H1 (cell line): ENCODE data around the gene RMND5B. TPM values are rescaled to one million over a fixed set of nuclear protein-coding genes. Genes with fewer than 3 reads are reported as not detected.
A peak's percentile ranks its signal among the peaks of the same experiment; 100 is the strongest.

Source experiments
- CTCF ChIA-PET: fragments of 300-600 bp; sonication (Branson Sonifier 250); formaldehyde crosslinking; loops from one replicate; lab custom pipeline; 2021; ENCODE audit not compliant: partially characterized antibody; lab: Charles Lee
- POLR2A ChIA-PET: fragments of 300-600 bp; sonication (Branson Sonifier 250); formaldehyde crosslinking; loops from one replicate; lab custom pipeline; 2021; ENCODE audit warnings: inconsistent platforms; ENCODE audit not compliant: partially characterized antibody; lab: Charles Lee
- DNase-seq, 2 experiments: peaks; one replicate each; pipeline versions ENCODE4 v3.0.0 to v3.0.0-alpha.2; 2010 to 2022; ENCODE audit warnings: low spot score in 2 of 2, low read depth in 1 of 2, mixed read lengths in 1 of 2
- FAIRE-seq: peaks from 2 replicates; lab custom pipeline; 2011; peaks lifted over from hg19 to GRCh38; lab: Jason Lieb, UNC
- H2AFZ ChIP-seq: 2 replicates; pipeline ENCODE4 v1.8.1; 2012; ENCODE audit warnings: low read length, inconsistent platforms
- H2AK5ac ChIP-seq: 2 replicates; pipeline ENCODE4 v1.6.1; 2013; ENCODE audit warnings: low read depth, low read length
- H2BK120ac ChIP-seq: replicated peaks from 2 replicates; pipeline ENCODE3; 2013; ENCODE audit warnings: low read depth, low read length, inconsistent platforms
- H2BK12ac ChIP-seq: 2 replicates; pipeline ENCODE4 v1.6.1; 2013; ENCODE audit warnings: low read depth, low read length
- H2BK15ac ChIP-seq: 2 replicates; pipeline ENCODE4 v1.6.1; 2013; ENCODE audit warnings: low read length
- H2BK20ac ChIP-seq: 2 replicates; pipeline ENCODE4 v1.6.1; 2013; ENCODE audit warnings: low read length
- H2BK5ac ChIP-seq: 2 replicates; pipeline ENCODE4 v1.6.1; 2013; ENCODE audit warnings: low read depth, low read length
- H3K14ac ChIP-seq: 2 replicates; pipeline ENCODE4 v1.6.1; 2013; ENCODE audit warnings: inconsistent platforms; ENCODE audit not compliant: insufficient read length
- H3K18ac ChIP-seq: 2 replicates; pipeline ENCODE4 v1.6.1; 2013; ENCODE audit warnings: low read length; ENCODE audit errors: extremely low read depth
- H3K23ac ChIP-seq: 2 replicates; pipeline ENCODE4 v1.6.1; 2013; ENCODE audit warnings: inconsistent platforms; ENCODE audit not compliant: insufficient read length
- H3K23me2 ChIP-seq: 2 replicates; pipeline ENCODE4 v1.6.1; 2013; ENCODE audit warnings: low read depth, low read length
- H3K27ac ChIP-seq: 2 replicates; pipeline ENCODE4 v1.6.1; 2011; ENCODE audit warnings: low read depth, low read length, inconsistent platforms
- H3K27me3 ChIP-seq, 4 experiments: replicated peaks in 1 of 4; 1 replicate in 1 of 4; 2 replicates in 3 of 4; pipeline versions ENCODE4 v1.6.1 to v1.8.1; 2011 to 2013; ENCODE audit warnings: low read length in 3 of 4, mild to moderate bottlenecking in 3 of 4, inconsistent platforms in 2 of 4, mixed read lengths in 2 of 4, moderate library complexity in 1 of 4; ENCODE audit not compliant: control insufficient read depth in 3 of 4, insufficient read depth in 3 of 4; ENCODE audit errors: extremely low read depth in 1 of 4
- H3K36me3 ChIP-seq, 4 experiments: 2 replicates each; pipeline versions ENCODE4 v1.6.1 to v1.8.1; 2011 to 2013; ENCODE audit warnings: mild to moderate bottlenecking in 4 of 4, low read length in 3 of 4, moderate library complexity in 2 of 4, control low read depth in 1 of 4, inconsistent platforms in 1 of 4; ENCODE audit not compliant: insufficient read depth in 4 of 4, control insufficient read depth in 2 of 4
- H3K4ac ChIP-seq: replicated peaks from 2 replicates; pipeline ENCODE3; 2013; ENCODE audit warnings: low read length, low read depth, mixed read lengths, inconsistent platforms; ENCODE audit not compliant: insufficient read length
- H3K4me1 ChIP-seq, 4 experiments: replicated peaks in 1 of 4; 1 replicate in 1 of 4; 2 replicates in 3 of 4; pipeline versions ENCODE4 v1.6.1 to v1.8.1; 2011 to 2013; ENCODE audit warnings: low read length in 3 of 4, inconsistent platforms in 2 of 4, mixed read lengths in 1 of 4; ENCODE audit not compliant: insufficient read depth in 4 of 4, control insufficient read depth in 3 of 4
- H3K4me2 ChIP-seq, 2 experiments: 2 replicates each; pipeline versions ENCODE4 v1.6.1 to v1.8.1; 2011 to 2013; ENCODE audit warnings: low read depth in 2 of 2, low read length in 2 of 2, control low read depth in 1 of 2, inconsistent platforms in 1 of 2, mild to moderate bottlenecking in 1 of 2; ENCODE audit not compliant: insufficient read depth in 1 of 2
- H3K4me3 ChIP-seq, 4 experiments: fragments of 200-600, 300-600 bp in 1 of 4; sonication (generic), shearing (Covaris generic), sonication (Bioruptor Twin) in 1 of 4; 2 replicates each; pipeline versions ENCODE4 v1.5.1 to v1.8.1; 2011 to 2016; ENCODE audit warnings: low read length in 4 of 4, low read depth in 3 of 4, control low read depth in 2 of 4, inconsistent platforms in 2 of 4, mild to moderate bottlenecking in 2 of 4, mixed read lengths in 1 of 4, moderate library complexity in 1 of 4; ENCODE audit not compliant: insufficient read depth in 2 of 4; ENCODE audit errors: extremely low read depth in 1 of 4
- H3K56ac ChIP-seq: replicated peaks from 2 replicates; pipeline ENCODE3; 2013; ENCODE audit warnings: low read depth, mild to moderate bottlenecking, mixed read lengths, low read length, inconsistent platforms; ENCODE audit not compliant: insufficient read length
- H3K79me1 ChIP-seq: 2 replicates; pipeline ENCODE4 v1.6.1; 2013; ENCODE audit warnings: low read depth, low read length, control low read depth
- H3K79me2 ChIP-seq, 2 experiments: 2 replicates each; pipeline versions ENCODE4 v1.6.1 to v1.8.1; 2012 to 2013; ENCODE audit warnings: low read length in 2 of 2, mild to moderate bottlenecking in 2 of 2, inconsistent platforms in 1 of 2; ENCODE audit not compliant: insufficient read depth in 2 of 2, control insufficient read depth in 1 of 2
- H3K9ac ChIP-seq, 4 experiments: replicated peaks in 1 of 4; 1 replicate in 1 of 4; 2 replicates in 3 of 4; pipeline versions ENCODE4 v1.6.1 to v1.8.1; 2011 to 2013; ENCODE audit warnings: low read depth in 3 of 4, low read length in 3 of 4, control low read depth in 2 of 4, mild to moderate bottlenecking in 2 of 4, moderate library complexity in 2 of 4, inconsistent platforms in 1 of 4; ENCODE audit errors: extremely low read depth in 1 of 4
- H3K9me3 ChIP-seq, 2 experiments: 2 replicates each; pipeline versions ENCODE4 v1.6.1 to v1.8.1; 2012 to 2013; ENCODE audit warnings: mild to moderate bottlenecking in 2 of 2, moderate library complexity in 2 of 2, control low read depth in 1 of 2, inconsistent platforms in 1 of 2, low read depth in 1 of 2, low read length in 1 of 2, mixed read lengths in 1 of 2; ENCODE audit not compliant: insufficient read depth in 2 of 2
- H4K20me1 ChIP-seq, 2 experiments: replicated peaks in 1 of 2; 2 replicates each; pipeline versions ENCODE3 to v1.8.1; 2011 to 2013; ENCODE audit warnings: inconsistent platforms in 2 of 2, low read length in 2 of 2, mild to moderate bottlenecking in 1 of 2; ENCODE audit not compliant: insufficient read depth in 2 of 2, control insufficient read depth in 1 of 2
- H4K5ac ChIP-seq: 2 replicates; pipeline ENCODE4 v1.6.1; 2013; ENCODE audit warnings: low read length, low read depth, mixed read lengths, inconsistent platforms; ENCODE audit not compliant: insufficient read length
- H4K8ac ChIP-seq: 2 replicates; pipeline ENCODE4 v1.8.0; 2013; ENCODE audit warnings: mild to moderate bottlenecking, moderate library complexity, low read length, inconsistent platforms; ENCODE audit not compliant: insufficient read depth; ENCODE audit errors: extremely low read depth
- H4K91ac ChIP-seq: replicated peaks from 2 replicates; pipeline ENCODE3; 2013; ENCODE audit warnings: low read length, mixed read lengths, inconsistent platforms; ENCODE audit not compliant: insufficient read length
- CEBPB ChIP-seq: IDR thresholded peaks from 2 replicates; pipeline ENCODE4 v1.6.1; 2012; ENCODE audit warnings: low read depth, low read length
- CREB1 ChIP-seq: IDR thresholded peaks from 2 replicates; pipeline ENCODE4 v1.6.1; 2012; ENCODE audit warnings: inconsistent platforms
- EGR1 ChIP-seq: IDR thresholded peaks from 2 replicates; pipeline ENCODE4 v1.6.1; 2011; ENCODE audit warnings: low read depth, low read length, borderline replicate concordance
- RBBP5 ChIP-seq: IDR thresholded peaks from 2 replicates; pipeline ENCODE4 v1.7.1; 2012; ENCODE audit warnings: low read depth, mild to moderate bottlenecking, inconsistent platforms, low read length, moderate library complexity, borderline replicate concordance
- SP2 ChIP-seq: IDR thresholded peaks from 2 replicates; pipeline ENCODE4 v1.6.1; 2012; ENCODE audit warnings: mild to moderate bottlenecking, low read length, inconsistent platforms
- TBP ChIP-seq: IDR thresholded peaks from 2 replicates; pipeline ENCODE4 v1.6.1; 2011; ENCODE audit warnings: low read depth, low read length, improper control_type of control experiment
- WGBS, 2 experiments: shearing (Covaris generic) in 1 of 2; methylation state at CpG; one replicate each; pipeline versions ENCODE4 v1.1.6 to v1.1.7; 2013 to 2015; ENCODE audit warnings: low lambda C conversion rate in 2 of 2, mixed read lengths in 2 of 2, inconsistent platforms in 1 of 2, low coverage in 1 of 2, missing lambda C conversion rate in 1 of 2; ENCODE audit not compliant: insufficient replicate concordance in 2 of 2, insufficient coverage in 1 of 2, insufficient read length in 1 of 2; ENCODE audit errors: extremely low coverage in 1 of 2, missing lambda C conversion rate in 1 of 2; 5-methylcytosine and 5-hydroxymethylcytosine counted together
- polyA plus RNA-seq, 7 experiments: library from polyadenylated mRNA; depleted of rRNA in 3 of 7; stranded (reverse) in 5 of 7; unstranded in 2 of 7; fragments of >200 nt in 5 of 7; fragments of 200-250 nt in 2 of 7; gene quantifications; 1 replicate in 5 of 7; 2 replicates in 1 of 7; 4 replicates in 1 of 7; pipeline versions ENCODE4 v1.2.1 to v1.2.3, GENCODE V29; 2011 to 2013; ENCODE audit warnings: missing spikeins in 2 of 7, mixed read lengths in 2 of 7
- total RNA-seq: library from RNA; stranded (reverse); fragmentation: NEBNext Ultra II Directional; extraction: Animal tissue kit (Norgen Biotek cat#: 25700); gene quantifications from 2 replicates; pipeline ENCODE4 v1.2.1, GENCODE V29; 2021
- TF ChIP-seq, protein P1 (sequence below), 3 experiments: IDR thresholded peaks; 1 replicate in 2 of 3; 2 replicates in 1 of 3; pipeline versions ENCODE4 v1.5.1 to v1.6.1; 2011; ENCODE audit warnings: low read length in 3 of 3, mild to moderate bottlenecking in 3 of 3, inconsistent platforms in 2 of 3, low read depth in 1 of 3, moderate library complexity in 1 of 3; ENCODE audit not compliant: insufficient read depth in 1 of 3; ENCODE audit errors: control extremely low read depth in 1 of 3

The RMND5B gene
- total and polyA plus RNA-seq, 2 of the 8 experiments (the other 6 are each of a cell fraction or from before 2014, with no cell fraction given), result 75.9 to 90.2 TPM

DNA sequence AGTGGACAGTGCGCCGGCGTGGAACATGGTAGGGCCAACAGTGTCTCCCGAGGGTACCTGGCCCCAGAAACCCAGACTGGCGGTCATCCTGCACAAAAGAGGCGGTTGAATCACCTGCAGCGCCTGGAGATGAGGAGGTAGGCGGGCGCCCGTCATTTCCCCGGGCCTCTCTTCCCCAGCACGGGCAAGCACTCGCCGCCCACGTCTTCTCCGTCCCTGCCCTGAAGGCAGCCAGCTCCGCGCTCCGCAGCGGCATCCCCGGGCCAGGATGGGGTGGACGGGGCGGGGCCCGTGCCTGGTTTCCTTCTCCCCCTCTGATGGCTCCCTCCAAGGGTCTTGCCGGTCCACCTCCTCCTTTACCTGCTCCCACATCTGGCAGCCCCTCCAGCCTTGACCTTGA is 44.5 kb upstream of the RMND5B start:
- Histone ChIP-seq H2AFZ (peak overlapping the region; percentile 79; the same call in 1 of the 2 replicates), H3K36me3 (no peaks in the 10 kb centered on the region), H3K4ac (no peak overlapping the region), H3K9me3 (no peaks in the 10 kb centered on the region), H3K27me3 (no peaks in the 10 kb centered on the region), H2BK12ac (no peak overlapping the region), H3K9ac (no peak overlapping the region), H3K23ac (no peak overlapping the region), H2BK5ac (no peak overlapping the region), H3K4me3 (peak overlapping the region in 3 of 4 experiments; percentile 4 to 10 (median 7); a peak in 2 of 8 replicates), H3K18ac (peak overlapping the region; percentile 32), H3K56ac (no peak overlapping the region), H3K27ac (no peak overlapping the region), H3K23me2 (no peaks in the 10 kb centered on the region), H2BK15ac (no peak overlapping the region), H3K79me1 (no peaks in the 10 kb centered on the region), H4K20me1 (no peaks in the 10 kb centered on the region), H2AK5ac (no peak overlapping the region), H2BK20ac (no peak overlapping the region), H3K14ac (no peak overlapping the region), H4K5ac (no peak overlapping the region), H3K79me2 (no peaks in the 10 kb centered on the region), H4K8ac (0 out of 2 replicates have a peak overlapping the region, but pooled peaks have one; percentile 25), H3K4me1 (peaks cover 0 to 5% (median 3%) of the 10 kb centered on the region in 4 experiments; a peak in 1 of 7 replicates), H3K4me2 (peak overlapping the region; percentile 15 to 43; a peak in 1 of 4 replicates), H2BK120ac (no peak overlapping the region), H4K91ac (peak overlapping the region; percentile 5)
- no peak for TF ChIP-seq SP2
- TF ChIP-seq EGR1, result peak; percentile 29; the same call in 1 of the 2 replicates
- 0 out of 2 replicates have a peak, but pooled peaks have one; percentile 49 for TF ChIP-seq RBBP5
- no peak for TF ChIP-seq CREB1
- TF ChIP-seq TBP, result peak; percentile 88
- TF ChIP-seq CEBPB, result no peak
- TF ChIP-seq, protein P1, sequence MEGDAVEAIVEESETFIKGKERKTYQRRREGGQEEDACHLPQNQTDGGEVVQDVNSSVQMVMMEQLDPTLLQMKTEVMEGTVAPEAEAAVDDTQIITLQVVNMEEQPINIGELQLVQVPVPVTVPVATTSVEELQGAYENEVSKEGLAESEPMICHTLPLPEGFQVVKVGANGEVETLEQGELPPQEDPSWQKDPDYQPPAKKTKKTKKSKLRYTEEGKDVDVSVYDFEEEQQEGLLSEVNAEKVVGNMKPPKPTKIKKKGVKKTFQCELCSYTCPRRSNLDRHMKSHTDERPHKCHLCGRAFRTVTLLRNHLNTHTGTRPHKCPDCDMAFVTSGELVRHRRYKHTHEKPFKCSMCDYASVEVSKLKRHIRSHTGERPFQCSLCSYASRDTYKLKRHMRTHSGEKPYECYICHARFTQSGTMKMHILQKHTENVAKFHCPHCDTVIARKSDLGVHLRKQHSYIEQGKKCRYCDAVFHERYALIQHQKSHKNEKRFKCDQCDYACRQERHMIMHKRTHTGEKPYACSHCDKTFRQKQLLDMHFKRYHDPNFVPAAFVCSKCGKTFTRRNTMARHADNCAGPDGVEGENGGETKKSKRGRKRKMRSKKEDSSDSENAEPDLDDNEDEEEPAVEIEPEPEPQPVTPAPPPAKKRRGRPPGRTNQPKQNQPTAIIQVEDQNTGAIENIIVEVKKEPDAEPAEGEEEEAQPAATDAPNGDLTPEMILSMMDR (IDR thresholded peaks at IDR 0.05; ENCODE audit: control extremely low read depth in 1 of 3, insufficient read depth in 1 of 3, low read depth in 1 of 3, low read length in 3 of 3), result no peak
- ChIA-PET POLR2A (interaction anchor here (0.7 to 1.8 kb wide), 5 partner anchors 8 to 137 kb away, joined by 3 to 4 read pairs (median 4); no protein-coding TSS in a partner anchor), CTCF (interaction anchor here (1.1 to 1.6 kb wide), 2 partner anchors 14 to 35 kb away, joined by 3 read pairs; no protein-coding TSS in a partner anchor)
- FAIRE-seq, result no peak
- DNase-seq, result peak in 1 of 2 experiments; percentile 75
- 57% methylated on average over 21 of the region's 25 CpGs; no CpG with 5 or more reads in 1 of the 2 experiments for WGBS, 2 experiments
